Measurements from ENCODE around the gene EHF.

EHF gene

DNA sequence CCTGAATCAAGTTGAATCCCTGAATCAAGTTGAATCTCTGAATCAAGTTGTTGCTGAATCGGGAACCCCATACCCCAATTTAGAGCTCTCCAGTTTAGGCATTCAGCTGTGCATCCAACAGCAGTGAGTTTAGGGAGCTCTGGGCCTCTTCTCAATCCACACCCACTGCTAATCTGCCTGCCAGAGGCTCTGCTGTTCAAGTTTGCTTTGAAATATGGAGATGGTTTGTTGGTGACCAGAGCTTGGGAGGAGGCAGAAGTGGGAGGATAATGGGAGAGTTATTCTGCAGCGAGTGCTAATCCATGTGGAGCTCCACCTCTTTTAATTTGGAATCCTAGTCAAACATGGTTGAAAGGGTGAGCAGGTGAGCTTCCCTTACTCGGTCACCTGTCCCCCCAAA lies 22.4 kb downstream of the EHF start:
- DNase-seq (ENCODE audit: low read depth in 2 of 3, low spot score in 2 of 3): no peak

DNA sequence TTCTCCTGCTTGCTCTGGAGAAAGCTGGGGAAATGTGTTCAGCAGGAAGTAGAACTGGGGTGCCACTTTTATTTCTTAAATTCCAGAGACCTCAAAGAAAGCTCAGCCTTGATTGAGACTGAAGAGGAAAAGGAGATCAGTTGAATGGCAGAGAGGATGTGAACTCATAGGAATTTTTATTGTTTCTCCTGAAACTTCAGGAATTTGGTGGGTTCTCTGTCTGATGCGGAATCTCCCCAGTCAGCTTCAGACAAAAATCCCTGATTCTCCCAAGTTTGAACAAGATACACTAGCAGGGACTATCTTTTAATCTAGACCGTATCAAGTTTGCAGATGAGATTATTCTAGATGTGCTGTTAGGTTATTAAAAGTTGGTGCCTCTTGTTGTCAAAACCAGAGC lies 23.0 kb downstream of the EHF start:
- DNase-seq (ENCODE audit: low read depth in 2 of 3, low spot score in 2 of 3): no peak

DNA sequence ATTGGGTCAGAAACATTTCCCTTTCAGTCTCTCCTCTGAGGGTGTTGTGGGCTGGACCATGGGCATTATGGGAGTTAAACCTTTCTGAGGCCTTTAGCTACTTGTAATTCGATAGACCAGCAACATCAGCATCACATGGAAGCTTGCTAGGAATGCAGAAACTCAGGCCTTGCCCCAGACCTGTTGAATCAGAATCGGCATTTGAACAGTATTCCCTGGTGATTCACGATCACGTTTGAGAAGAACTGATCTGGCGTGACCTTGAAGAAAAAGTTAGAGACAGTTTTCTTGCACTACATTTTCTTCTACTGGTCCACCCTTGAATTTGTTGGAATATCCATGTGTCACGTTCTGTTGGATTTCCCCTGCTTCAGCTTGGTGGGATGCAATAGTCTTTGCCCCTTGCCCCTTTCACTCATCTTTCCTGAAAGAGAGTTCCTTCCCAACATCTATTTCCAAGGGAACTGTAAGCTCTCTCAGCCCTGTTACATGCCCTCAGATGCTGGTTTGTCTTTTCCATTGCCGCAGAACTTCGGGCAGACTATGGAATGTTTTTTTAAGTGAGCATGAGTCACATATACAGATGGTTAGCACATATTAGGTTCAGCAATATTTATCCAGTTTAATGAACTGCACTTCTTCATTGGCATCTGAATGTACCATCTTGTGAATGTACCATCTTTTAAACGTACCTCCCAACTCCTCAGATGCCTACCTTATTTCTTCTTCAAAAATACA lies 23.9 kb downstream of the EHF start:
- no peak for DNase-seq (ENCODE audit: low read depth in 2 of 3, low spot score in 2 of 3)

DNA sequence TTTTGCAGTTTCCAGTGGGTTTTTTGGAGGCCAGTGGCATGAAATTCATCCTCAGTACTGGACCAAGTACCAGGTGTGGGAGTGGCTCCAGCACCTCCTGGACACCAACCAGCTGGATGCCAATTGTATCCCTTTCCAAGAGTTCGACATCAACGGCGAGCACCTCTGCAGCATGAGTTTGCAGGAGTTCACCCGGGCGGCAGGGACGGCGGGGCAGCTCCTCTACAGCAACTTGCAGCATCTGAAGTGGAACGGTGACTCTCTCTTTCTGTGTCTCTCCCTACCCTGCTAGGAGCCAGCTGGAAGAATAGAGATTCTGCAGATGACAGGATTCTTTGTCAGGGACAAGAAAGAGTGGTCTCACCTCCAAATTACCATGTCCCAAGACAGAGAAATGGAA lies 25.5 kb downstream of the EHF start:
- DNase-seq (ENCODE audit: low read depth in 2 of 3, low spot score in 2 of 3): no peak

DNA sequence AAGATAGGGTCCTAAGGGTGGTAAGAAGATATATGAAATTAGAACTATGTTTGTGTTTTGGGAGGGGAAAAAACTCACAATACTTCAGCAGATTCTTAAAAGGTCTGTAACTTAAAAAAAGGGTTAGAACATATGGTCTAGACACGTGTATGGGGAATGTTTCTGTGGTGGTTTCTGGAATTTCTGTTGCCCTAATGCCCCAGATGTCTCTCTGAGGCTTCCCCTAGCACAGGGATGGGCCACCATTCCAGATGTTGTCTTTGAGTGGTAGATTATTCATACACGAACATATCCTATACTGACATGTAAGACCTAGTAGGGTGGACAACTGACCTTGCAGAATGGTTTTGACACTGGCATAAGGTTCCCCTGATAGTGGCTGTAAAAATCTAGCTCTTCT lies 26.2 kb downstream of the EHF start:
- DNase-seq (ENCODE audit: low read depth in 2 of 3, low spot score in 2 of 3): no peak

DNA sequence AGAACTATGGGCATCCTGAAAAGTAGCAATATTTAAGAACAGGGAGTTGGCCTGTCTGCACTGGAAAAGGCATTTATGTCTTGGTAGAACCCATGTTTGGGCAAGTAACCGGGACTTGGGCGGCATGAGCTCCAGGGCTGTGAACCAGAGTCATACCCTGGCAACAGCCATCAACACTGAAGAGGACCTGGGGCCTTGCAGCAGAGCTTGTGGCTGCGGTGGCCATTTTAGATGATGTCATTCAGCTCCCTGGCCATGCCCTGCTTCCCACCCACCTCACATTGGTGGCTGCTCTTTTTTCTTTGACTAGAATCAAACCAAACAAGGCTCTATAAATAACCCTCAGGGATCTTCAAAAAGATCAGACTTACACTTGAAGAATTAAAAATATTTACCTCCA lies 26.6 kb downstream of the EHF start:
- no peak for DNase-seq (ENCODE audit: low read depth in 2 of 3, low spot score in 2 of 3)

DNA sequence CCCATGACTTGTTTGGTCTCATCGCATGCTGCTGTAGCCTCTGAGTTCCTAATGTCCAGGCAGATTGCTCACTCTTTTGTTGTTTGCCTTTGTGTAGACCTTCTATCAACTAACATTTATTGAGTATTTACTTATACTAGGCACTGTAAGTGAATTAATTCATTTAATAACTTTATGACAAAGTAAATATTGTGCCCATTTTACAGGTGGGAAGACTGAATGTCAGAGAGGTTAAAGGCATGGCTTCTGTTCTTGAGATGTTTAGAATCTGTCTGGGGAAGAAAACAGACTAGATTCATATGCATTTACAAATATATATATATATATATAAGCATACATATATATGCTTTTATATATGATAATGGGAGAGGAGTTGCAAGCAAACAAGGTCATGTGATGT lies 27.1 kb downstream of the EHF start:
- DNase-seq (ENCODE audit: low read depth in 2 of 3, low spot score in 2 of 3): no peak

DNA sequence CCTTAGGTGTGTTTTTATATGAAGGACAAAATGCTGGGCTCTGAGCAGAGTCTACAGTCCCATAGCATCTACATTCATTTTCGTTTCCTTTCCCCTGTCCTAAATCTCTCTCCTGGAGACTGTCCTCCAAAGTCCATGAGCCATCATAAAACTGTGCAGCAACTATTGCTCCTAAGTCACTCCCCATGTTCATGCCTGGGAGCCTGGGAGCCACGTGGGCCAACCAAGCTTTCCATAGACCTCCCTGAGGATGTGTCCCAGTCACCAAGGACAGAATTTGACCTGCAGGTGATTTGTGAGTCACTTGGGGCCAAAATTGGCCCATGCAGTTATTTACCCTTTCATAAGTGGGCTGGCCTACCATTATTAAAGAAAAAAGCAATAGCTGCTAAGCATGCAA lies 28.7 kb downstream of the EHF start:
- no peak for DNase-seq (ENCODE audit: low read depth in 2 of 3, low spot score in 2 of 3)

DNA sequence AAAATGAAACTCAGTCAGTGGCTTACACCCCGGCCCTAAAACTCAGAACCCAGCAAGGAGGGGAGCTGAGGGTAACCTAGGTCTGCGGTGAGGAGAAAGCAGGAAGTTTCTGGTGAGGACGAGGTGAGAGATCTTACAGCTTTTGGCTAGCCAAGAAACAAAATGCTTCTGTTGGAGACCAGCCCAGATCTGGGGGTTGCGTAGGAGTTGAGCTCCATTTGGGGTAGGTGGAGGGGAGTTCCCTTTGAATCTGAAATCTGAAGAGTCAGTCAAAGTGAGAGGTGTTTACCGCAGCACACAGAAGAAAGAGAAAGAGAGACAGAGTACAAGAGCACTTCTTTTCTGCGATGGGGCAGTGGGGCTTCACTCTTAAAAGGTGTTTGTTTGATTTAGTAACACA lies 29.6 kb downstream of the EHF start:
- peak; percentile 30 to 70 (median 51) for DNase-seq (ENCODE audit: low read depth in 2 of 3, low spot score in 2 of 3)

DNA sequence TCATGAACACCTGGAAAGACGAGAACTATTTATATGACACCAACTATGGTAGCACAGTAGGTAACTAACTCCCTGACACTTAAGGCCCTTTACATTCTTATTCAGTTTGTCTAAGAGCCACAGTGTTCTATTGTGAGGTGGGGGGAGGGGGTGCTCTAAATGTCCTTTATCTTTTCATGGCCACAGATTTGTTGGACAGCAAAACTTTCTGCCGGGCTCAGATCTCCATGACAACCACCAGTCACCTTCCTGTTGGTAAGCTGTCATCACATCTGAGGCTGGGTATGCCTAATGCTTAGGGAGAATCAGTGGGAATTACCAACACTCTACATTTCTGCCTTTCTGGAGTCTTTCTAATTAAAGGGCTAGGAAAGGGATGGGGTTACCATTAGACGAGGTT lies 30.7 kb downstream of the EHF start:
- DNase-seq (ENCODE audit: low read depth in 2 of 3, low spot score in 2 of 3): no peak

DNA sequence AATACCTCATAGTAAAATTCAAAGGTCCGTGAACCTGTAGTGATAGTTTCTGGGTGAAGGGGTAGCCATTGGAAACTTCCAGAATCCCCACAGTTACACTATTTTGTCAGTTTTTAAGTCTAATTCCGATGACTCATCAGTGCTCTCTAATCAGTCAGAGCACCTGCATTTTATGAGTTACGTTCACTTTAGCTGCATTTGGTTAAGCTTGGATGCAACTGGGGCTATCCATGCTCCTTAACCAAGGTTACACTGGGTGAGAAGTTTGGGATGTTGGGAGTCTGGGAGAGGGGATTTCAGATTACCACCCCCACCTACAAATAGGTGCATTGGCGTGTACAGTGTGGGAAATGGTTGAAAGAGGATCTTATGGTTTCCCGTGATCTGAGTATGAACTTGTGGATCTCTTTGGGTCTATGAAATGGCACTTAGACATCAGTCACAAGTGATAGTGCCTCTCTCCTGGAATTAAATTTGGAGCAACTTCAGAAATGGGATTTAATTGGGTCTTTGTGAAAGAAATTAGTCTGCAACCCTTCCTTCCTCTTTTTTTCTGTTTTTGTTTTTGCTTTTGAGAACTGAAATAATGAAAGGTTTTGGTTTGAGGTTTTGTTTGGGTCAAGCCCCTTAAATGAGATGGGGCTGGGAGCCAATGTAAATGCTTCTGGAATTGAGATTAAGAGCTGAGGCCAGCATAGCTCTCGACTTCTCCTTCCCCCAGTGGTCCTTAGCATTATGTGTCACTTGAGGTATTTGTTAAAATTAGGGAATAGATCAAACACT lies 31.5 kb downstream of the EHF start:
- no peak for DNase-seq (ENCODE audit: low read depth in 2 of 3, low spot score in 2 of 3)

DNA sequence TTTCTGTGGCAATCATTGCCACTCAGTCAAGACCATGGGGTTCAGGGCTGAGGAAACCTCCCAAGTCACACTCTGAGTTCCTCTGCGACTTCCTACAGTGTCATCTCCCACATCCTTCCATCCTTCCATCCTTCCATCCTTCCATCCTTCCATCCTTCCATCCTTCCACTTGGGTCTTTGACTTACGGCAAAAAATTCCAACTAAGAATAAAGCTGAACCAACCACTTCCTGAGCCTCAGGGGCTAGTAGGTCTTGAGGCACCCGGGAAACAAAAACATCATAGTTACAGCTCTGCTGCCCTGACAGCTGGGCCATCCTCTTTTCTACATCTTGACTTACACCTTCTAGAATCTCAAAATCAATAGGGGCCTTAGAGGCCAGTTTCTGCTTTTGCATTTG lies 32.1 kb downstream of the EHF start:
- DNase-seq (ENCODE audit: low read depth in 2 of 3, low spot score in 2 of 3): no peak

DNA sequence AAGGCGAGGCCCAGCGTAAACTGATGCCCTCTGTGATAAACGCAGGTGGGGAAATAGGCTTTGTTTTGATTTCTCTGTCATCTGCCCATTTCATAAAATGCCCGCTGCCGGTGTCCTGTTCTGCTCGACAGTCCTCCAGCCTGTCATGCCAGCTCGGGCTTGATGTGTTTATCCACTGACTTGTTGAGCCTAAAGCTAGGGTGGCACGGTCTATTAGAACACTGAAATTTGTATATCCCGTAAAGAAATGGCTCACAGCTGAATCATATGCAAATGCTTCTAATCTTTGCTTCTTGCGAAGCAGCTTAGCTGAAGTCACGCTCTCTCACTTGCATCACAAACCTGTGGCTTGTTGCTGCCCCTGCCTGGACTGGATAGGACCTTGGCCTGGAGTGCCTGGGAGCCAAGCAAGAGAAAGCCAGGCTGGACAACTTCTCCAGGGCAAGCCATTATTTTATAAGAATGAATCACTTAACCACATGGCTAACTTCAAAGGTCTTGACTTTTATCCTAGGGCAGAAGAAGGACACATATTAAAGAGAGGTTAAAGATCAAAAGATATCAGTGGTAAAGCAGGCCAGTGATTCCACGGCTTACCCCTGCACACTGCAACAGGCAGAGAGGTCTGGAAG lies 33.1 kb downstream of the EHF start:
- DNase-seq (ENCODE audit: low read depth in 2 of 3, low spot score in 2 of 3): no peak

DNA sequence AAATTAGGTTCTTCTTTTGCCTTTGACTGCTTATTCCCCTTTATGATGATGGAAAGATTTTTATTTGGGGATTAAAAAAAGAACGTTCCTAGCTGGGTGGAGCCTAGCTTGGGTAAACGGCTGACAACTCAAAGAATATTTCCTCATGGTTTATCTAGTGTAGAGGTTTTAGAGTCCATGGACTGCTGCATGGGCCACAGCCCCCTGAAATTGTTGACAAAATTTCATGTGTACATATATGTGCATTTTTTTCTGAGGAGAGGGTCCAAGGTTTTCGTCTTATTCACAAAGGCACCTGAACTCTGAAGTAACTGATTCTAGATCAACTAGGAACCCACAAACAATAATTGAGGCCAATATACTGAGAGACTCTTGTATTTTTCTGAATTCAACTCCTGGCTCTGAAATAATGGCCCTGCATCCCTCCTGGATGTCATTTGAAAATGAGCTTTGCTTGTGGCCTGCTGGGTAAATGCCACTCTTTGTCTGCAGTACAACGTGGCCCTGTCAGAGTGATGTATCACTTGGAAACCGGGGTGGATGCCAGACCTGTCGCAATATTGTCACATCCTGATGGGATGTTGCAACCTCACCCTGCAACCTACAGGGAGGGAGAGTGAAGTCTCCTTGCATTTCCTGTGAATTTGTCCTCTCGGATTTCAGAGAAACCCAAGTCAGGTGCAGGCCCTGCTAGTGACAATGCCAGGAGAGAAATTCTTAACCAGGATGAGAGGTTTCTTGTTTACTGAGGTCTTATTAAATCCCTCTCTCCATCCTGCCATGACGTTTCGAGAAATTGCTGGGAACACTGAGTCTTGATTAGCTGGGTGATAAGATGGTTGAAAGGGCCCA lies 33.8 kb downstream of the EHF start:
- DNase-seq (ENCODE audit: low read depth in 2 of 3, low spot score in 2 of 3): no peak

DNA sequence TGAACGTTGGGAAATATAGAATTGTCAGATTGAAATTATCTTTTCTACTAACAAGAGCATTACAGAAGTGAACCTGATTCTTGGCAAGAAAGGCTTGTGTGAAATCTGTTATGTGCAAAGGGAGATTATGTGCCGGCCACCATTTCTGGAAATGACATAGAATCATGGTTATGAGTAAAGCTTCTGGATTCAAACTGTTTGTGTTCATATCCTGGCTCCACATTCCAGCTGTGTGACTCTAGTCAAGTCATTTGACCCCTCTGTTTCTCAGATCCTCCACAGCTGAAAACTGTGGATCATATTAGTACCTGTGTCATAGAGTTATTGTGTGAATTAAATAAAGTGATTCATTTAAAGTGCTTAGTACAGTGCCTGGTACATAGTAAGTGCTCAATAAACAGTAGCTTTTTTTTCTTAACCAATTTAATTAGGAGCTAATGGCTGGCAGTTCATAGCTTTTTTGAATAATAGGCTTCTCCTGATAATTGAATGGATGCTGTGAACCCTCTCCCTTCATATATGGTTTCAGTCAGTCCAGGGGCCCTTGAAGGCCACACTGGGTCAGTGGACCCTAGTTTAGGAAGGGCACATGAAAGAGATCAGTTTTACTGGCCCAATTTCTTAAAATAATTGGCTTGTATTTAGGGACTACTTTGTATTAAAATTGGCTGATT lies 34.6 kb downstream of the EHF start:
- no peak for DNase-seq (ENCODE audit: low read depth in 2 of 3, low spot score in 2 of 3)

DNA sequence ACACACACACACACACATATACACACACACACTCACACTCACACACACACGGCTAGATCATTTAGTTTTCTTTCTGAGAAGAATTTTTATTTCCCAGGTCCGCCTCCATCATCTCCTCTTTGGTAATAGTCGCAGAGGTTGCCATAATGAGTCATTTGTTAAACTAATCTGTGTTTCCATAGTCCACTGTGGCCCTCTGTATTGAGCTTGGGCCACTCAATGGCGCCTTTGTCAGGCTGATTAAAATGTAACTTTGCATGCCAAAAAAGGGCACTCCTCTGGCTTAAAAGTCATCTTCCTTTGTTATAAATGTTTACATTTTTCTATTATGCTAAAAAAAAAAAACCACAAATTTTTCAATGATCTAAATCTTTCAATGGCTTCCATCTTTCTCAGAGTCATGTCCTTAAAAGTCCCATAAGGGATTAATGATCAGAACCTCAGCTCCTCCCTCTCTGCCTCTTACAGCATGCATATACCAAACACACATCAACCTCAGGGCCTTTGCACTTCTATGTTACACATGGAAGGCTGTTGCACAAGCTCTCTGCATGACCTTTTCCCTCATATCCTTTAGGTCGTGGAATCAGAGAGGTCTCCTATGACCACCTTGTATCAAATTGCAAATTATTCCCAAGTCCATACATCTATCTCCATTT lies 35.3 kb downstream of the EHF start:
- DNase-seq (ENCODE audit: low read depth in 2 of 3, low spot score in 2 of 3): no peak

DNA sequence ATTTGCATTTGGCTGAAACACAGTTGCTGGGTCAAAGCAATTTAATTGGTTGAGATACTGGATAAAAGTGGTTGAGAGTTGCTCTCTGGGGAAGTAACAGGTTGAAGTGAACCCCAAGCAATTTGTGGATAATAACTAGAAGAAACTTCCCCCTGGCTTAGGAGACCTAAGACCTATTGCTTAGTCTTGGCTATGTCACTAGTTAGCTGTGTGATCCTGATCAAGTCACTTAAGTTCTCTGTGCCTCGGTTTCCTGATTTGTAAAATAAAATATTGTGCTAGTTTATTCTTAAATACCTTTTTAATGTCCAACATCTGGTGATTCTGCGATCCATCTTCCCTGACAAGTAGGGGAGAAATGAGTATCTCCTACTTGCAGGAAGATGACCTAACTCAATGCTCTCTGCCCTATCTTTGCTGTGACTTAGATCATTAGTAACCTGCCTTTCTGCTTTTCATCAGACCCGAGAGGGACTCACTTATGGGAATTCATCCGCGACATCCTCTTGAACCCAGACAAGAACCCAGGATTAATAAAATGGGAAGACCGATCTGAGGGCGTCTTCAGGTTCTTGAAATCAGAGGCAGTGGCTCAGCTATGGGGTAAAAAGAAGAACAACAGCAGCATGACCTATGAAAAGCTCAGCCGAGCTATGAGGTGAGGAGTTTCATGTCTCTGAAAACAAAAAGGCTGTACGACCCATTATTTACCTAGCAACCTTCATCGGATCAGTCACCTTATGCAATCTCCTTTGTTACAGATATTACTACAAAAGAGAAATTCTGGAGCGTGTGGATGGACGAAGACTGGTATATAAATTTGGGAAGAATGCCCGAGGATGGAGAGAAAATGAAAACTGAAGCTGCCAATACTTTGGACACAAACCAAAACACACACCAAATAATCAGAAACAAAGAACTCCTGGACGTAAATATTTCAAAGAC lies 37.5 kb downstream of the EHF start:
- no peak for DNase-seq (ENCODE audit: low read depth in 2 of 3, low spot score in 2 of 3)

DNA sequence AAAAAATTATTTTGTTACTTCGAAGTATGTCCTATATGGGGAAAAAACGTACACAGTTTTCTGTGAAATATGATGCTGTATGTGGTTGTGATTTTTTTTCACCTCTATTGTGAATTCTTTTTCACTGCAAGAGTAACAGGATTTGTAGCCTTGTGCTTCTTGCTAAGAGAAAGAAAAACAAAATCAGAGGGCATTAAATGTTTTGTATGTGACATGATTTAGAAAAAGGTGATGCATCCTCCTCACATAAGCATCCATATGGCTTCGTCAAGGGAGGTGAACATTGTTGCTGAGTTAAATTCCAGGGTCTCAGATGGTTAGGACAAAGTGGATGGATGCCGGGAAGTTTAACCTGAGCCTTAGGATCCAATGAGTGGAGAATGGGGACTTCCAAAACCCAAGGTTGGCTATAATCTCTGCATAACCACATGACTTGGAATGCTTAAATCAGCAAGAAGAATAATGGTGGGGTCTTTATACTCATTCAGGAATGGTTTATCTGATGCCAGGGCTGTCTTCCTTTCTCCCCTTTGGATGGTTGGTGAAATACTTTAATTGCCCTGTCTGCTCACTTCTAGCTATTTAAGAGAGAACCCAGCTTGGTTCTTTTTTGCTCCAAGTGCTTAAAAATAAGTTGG lies 38.3 kb downstream of the EHF start:
- no peak for DNase-seq (ENCODE audit: low read depth in 2 of 3, low spot score in 2 of 3)
